Glutamatergic neuron (in vitro differentiated cells): ENCODE measurements around the gene DNAJC1. TPM values are rescaled to one million over a fixed set of nuclear protein-coding genes. Genes with fewer than 3 reads are reported as not detected.
"Not testable (repeated sequence)": the region's sequence is repeated elsewhere in the genome, so short reads cannot be mapped to it uniquely, and the experiment has no call there.

ENCODE experiments used
- DNase-seq: peaks from one replicate; pipeline ENCODE4 v3.0.0; 2022
- H3K27ac Mint-ChIP-seq: one replicate; pipeline ENCODE4 v1.8.0; 2020; ENCODE audit warnings: mild to moderate bottlenecking, mixed read lengths, inconsistent platforms; ENCODE audit not compliant: unreplicated experiment
- H3K27me3 Mint-ChIP-seq: one replicate; pipeline ENCODE4 v1.8.0; 2020; ENCODE audit warnings: mild to moderate bottlenecking, moderate library complexity, mixed read lengths, inconsistent platforms; ENCODE audit not compliant: unreplicated experiment
- H3K36me3 Mint-ChIP-seq: one replicate; pipeline ENCODE4 v1.8.0; 2020; ENCODE audit warnings: mild to moderate bottlenecking, mixed read lengths, inconsistent platforms; ENCODE audit not compliant: unreplicated experiment
- H3K4me1 Mint-ChIP-seq: one replicate; pipeline ENCODE4 v1.8.0; 2020; ENCODE audit warnings: mild to moderate bottlenecking, low read depth, mixed read lengths, inconsistent platforms; ENCODE audit not compliant: unreplicated experiment
- H3K4me3 Mint-ChIP-seq: one replicate; pipeline ENCODE4 v1.8.0; 2020; ENCODE audit warnings: mild to moderate bottlenecking, mixed read lengths, inconsistent platforms; ENCODE audit not compliant: unreplicated experiment
- H3K9me3 Mint-ChIP-seq: one replicate; pipeline ENCODE4 v1.8.0; 2020; ENCODE audit warnings: mild to moderate bottlenecking, moderate library complexity, mixed read lengths, inconsistent platforms; ENCODE audit not compliant: unreplicated experiment
- total RNA-seq: library from RNA; stranded (reverse); fragmentation: NEBNext Ultra II Directional; extraction: Animal tissue kit (Norgen Biotek cat#: 25700); gene quantifications from one replicate; pipeline ENCODE4 v1.2.1, GENCODE V29; 2021; ENCODE audit not compliant: unreplicated experiment
- TF ChIP-seq, protein P1 (sequence below): fragments of 200-600 bp; sonication (generic); IDR thresholded peaks from one replicate; pipeline ENCODE4 v1.5.0; 2021; ENCODE audit not compliant: partially characterized antibody, unreplicated experiment

Gene DNAJC1
- total RNA-seq, 1 donor from 2014 or later = 4.3 TPM

DNA sequence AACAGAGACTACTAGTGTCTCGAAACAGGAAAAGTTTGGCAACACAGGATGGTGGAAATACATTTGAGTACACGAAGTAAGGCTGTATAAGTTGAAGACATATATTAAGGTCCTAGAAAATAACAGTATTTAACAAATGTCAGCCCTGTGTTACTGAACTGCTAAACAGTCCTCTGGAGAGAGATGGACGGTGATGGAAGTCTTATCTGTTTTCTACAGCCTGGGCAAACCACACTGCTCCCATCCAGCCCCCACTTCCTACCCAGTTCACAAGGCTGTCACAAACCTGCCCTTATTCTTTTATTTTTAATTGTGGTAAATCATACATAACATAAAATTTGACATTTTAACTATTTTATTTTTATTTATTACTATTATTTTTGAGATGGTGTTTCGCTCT is 179.1 kb downstream of the DNAJC1 start:
- H3K4me3 Mint-ChIP-seq = no peak overlapping the region
- H3K27ac Mint-ChIP-seq = no peak overlapping the region
- H3K9me3 Mint-ChIP-seq = peaks cover 3% of the 10 kb centered on the region
- H3K36me3 Mint-ChIP-seq = peaks cover 20% of the 10 kb centered on the region
- TF ChIP-seq, protein P1, sequence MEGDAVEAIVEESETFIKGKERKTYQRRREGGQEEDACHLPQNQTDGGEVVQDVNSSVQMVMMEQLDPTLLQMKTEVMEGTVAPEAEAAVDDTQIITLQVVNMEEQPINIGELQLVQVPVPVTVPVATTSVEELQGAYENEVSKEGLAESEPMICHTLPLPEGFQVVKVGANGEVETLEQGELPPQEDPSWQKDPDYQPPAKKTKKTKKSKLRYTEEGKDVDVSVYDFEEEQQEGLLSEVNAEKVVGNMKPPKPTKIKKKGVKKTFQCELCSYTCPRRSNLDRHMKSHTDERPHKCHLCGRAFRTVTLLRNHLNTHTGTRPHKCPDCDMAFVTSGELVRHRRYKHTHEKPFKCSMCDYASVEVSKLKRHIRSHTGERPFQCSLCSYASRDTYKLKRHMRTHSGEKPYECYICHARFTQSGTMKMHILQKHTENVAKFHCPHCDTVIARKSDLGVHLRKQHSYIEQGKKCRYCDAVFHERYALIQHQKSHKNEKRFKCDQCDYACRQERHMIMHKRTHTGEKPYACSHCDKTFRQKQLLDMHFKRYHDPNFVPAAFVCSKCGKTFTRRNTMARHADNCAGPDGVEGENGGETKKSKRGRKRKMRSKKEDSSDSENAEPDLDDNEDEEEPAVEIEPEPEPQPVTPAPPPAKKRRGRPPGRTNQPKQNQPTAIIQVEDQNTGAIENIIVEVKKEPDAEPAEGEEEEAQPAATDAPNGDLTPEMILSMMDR = no peak
- peaks cover 3% of the 10 kb centered on the region for H3K27me3 Mint-ChIP-seq
- no peak for DNase-seq
- H3K4me1 Mint-ChIP-seq = no peaks in the 10 kb centered on the region

DNA sequence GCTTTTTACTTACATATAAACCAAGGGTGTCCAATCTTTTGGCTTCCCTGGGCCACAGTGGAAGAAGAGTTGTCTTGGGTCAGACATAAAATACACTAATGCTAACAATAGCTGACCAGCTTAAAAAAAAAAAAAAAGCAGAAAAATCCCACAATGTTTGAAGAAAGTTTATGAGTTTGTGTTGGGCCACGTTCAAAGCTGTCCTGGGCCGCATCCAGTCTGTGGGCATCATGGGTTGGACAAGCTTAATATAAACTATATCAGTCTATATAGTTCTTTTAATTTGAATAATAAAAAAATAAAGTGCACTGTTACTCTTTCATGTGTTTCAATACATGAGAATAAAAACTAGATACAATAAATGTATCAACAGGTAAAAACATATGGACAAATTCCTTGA is 179.9 kb downstream of the DNAJC1 start:
- peaks cover 3% of the 10 kb centered on the region for H3K27me3 Mint-ChIP-seq
- H3K9me3 Mint-ChIP-seq = peaks cover 3% of the 10 kb centered on the region
- TF ChIP-seq, protein P1 = no peak
- no peak overlapping the region for H3K27ac Mint-ChIP-seq
- DNase-seq = no peak
- H3K4me1 Mint-ChIP-seq = no peaks in the 10 kb centered on the region
- H3K4me3 Mint-ChIP-seq = no peak overlapping the region
- H3K36me3 Mint-ChIP-seq = peaks cover 20% of the 10 kb centered on the region

DNA sequence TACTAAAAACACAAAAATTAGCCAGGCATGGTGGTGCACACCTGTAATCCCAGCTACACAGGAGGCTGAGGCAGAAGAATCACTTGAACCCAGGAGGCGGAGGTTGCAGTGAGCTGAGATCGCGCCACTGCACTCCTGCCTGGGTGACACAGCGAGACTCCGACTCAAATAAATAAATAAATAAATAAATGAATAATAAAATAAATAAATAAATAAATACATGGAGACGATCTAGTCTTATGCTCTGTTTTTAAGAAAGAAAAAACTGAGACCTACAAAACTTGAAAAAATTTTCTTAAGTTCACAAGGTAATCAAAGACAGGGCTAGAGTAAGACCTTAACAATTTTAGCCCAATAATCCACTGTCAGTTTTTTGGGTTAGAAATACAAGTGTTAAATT is 181.3 kb downstream of the DNAJC1 start:
- H3K4me1 Mint-ChIP-seq, H3K27me3 Mint-ChIP-seq, H3K9me3 Mint-ChIP-seq, DNase-seq, H3K4me3 Mint-ChIP-seq, H3K27ac Mint-ChIP-seq: not testable (repeated sequence)
- peaks cover 19% of the 10 kb centered on the region for H3K36me3 Mint-ChIP-seq

DNA sequence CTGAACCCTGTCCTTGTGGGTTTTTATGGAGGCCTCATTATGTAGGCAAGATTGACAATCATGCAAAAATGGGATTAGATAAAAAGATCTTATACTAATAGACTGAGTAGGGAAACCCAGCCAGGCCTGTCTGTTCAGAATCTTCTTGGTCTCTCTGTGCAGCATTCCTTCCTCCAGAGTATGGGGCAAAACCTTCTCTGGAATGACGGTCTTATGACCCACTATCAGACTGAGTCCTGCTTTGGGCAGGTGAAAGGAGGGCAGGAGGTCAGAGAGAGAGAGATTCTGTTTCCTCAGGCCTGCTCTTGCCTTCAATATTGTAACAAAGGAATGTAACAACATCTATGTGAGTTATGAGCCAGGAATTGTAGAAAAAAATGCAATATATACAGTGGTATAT is 182.6 kb downstream of the DNAJC1 start:
- no peak for DNase-seq
- Mint-ChIP-seq H3K36me3 (peaks cover 8% of the 10 kb centered on the region), H3K27me3 (peaks cover 3% of the 10 kb centered on the region), H3K4me1 (no peaks in the 10 kb centered on the region), H3K27ac (no peak overlapping the region), H3K4me3 (no peak overlapping the region), H3K9me3 (no peaks in the 10 kb centered on the region)
- TF ChIP-seq, protein P1 = no peak

DNA sequence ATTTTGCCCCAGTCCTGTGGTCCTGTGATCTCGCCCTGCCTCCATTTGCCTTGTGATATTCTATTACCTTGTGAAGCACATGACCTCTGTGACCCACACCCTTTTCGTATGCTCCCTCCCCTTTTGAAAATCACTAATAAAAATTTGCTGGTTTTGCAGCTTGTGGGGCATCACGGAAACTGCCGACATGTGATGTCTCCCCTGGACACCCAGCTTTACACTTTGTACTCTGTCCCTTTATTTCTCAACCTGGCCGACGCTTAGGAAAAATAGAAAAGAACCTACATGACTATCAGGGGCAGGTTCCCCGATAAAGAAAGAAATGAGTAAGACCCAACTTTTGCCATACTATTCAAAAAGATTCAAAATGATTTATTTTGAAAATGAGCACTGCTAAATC is 185.1 kb downstream of the DNAJC1 start:
- not testable (repeated sequence) for DNase-seq, H3K4me1 Mint-ChIP-seq, H3K4me3 Mint-ChIP-seq, H3K9me3 Mint-ChIP-seq, H3K36me3 Mint-ChIP-seq, H3K27ac Mint-ChIP-seq, H3K27me3 Mint-ChIP-seq

DNA sequence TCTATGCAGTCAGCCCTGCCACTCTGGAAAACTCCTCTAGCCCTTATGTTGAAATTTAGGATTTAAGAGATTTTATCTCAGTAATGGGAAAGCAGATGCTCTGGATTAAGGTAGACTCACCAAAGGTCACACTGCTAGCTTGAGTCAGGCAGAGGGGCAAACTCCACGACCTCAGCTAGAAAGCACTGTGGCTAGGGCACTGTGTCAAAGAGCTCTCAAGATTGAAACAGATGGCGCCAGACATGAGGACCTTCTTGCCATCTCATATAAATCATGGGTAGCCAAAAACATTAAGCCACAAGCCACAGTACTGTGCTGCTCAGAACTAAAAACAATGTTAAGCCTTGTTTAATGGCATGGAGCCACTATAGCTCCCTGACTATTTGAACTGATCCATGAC is 188.7 kb downstream of the DNAJC1 start:
- Mint-ChIP-seq H3K36me3 (no peaks in the 10 kb centered on the region), H3K4me3 (no peak overlapping the region), H3K27me3 (no peaks in the 10 kb centered on the region), H3K27ac (no peak overlapping the region), H3K9me3 (no peaks in the 10 kb centered on the region), H3K4me1 (no peaks in the 10 kb centered on the region)
- no peak for DNase-seq
- TF ChIP-seq, protein P1 = no peak
